Right ventricle myocardium superior (tissue), 1 donor: Measurements from ENCODE around the gene SATB2. TPM values are rescaled to one million over a fixed set of nuclear protein-coding genes. Genes with fewer than 3 reads are reported as not detected.

ENCODE experiments used
- ATAC-seq: fragments of 200-7000 bp; cut with Tn5 transposase; one replicate; pipeline ENCODE4 v1.9.1; 2020; ENCODE audit warnings: mild to moderate bottlenecking; ENCODE audit not compliant: poor library complexity
- DNase-seq: peaks from one replicate; pipeline ENCODE4 v3.0.0-alpha.2; 2020
- intact Hi-C: fragments of 100-400 bp; cut with DNase I; formaldehyde crosslinking; loops from one replicate; pipeline ENCODE4 v1.11.2; 2022
- total RNA-seq: library from RNA; stranded (reverse); fragmentation: NEBNext Ultra II Directional; extraction: Animal tissue kit (Norgen Biotek cat#: 25700); gene quantifications from one replicate; pipeline ENCODE4 v1.2.1, GENCODE V29; 2021
- donor health status: DM: no; HTN: yes; CAD: no; lungs with severe emphysema.

SATB2 gene
- total RNA-seq, 1 donor from 2014 or later, result 1.3 TPM

- no peak for DNase-seq
- intact Hi-C loops, result no loop called here
- ATAC-seq, result no peak
Measured at GRCh38 chr2:199467066-199467822, 9.5 kb upstream of the SATB2 start.

GRCh38 chr2:199466692-199467065 is 8.9 kb upstream of the SATB2 start:
- ATAC-seq, result no peak
- no peak for DNase-seq
- intact Hi-C loops, result no loop called here

- intact Hi-C loops, result no loop called here
- no peak for ATAC-seq
- DNase-seq, result no peak
Measured at GRCh38 chr2:199465988-199466691, 8.4 kb upstream of the SATB2 start.

DNA sequence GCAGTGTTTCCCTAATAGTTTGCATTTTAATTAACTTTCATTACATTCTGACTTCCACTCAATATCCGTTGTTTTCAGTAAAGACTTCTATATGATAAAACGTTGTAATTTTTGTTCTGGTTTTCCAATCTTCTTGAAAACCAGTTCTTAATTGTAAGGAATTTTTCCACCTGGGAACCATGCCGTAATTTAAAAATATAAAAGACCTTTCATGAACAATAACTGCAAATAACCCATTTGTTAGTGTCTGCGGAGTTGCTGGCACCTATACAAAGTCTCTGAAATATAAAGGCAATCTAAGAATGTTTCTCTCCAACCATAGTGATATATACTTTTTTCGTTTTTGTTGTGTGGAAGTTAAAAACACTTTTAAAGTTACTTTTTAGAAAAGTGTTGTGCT is 7.7 kb upstream of the SATB2 start:
- ATAC-seq, result no peak
- intact Hi-C loops, result no loop called here
- DNase-seq, result no peak

- no peak for DNase-seq
- intact Hi-C loops, result no loop called here
Measured at GRCh38 chr2:199464606-199465352, 7.0 kb upstream of the SATB2 start.

DNA sequence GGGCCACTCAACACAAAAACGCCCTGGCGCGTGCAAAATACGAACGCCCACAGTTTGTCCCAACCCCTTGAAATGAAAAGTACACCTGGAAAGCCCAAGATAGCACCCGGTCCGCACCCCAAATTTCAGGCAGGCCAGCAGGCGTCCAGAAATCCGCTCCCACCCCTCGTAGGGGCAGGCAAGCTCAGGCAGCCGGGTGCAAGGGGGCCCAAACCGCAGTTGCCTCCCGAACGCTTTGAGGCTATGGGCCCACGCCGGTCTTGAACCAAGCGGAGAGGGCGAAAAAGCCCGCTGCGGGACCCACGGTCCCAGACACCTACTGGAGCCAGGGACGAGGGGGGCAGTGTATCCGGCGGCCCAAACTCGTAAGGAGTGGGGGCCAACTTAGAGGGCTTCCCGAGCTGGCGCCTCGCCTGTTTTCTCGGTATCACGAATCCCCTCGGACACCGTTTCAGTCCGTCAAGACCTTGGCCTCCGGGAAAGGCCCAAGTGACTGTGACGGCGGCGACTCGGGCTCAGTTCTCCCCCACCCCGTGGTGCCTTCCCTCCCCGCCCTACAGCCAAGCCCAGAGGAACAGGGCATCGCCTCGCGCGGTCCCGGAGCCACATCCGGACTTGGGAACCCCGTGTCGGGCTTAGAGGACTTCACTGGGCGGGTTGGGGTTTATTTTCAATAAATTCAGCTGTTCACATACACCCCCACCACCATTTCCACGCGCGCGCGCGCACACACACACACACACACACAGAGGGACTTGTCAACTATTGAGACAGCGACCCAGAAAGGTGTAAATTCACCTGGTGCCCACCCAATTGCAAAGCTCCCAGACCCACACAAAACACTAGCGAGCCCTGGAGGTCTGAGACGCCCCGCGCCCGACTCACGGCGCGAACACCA is 6.2 kb upstream of the SATB2 start:
- intact Hi-C loops, result no loop called here
- no peak for ATAC-seq
- no peak for DNase-seq

More at GRCh38 chr2:199464606-199465352, 7.0 kb upstream of the SATB2 start:
- no peak for ATAC-seq

DNA sequence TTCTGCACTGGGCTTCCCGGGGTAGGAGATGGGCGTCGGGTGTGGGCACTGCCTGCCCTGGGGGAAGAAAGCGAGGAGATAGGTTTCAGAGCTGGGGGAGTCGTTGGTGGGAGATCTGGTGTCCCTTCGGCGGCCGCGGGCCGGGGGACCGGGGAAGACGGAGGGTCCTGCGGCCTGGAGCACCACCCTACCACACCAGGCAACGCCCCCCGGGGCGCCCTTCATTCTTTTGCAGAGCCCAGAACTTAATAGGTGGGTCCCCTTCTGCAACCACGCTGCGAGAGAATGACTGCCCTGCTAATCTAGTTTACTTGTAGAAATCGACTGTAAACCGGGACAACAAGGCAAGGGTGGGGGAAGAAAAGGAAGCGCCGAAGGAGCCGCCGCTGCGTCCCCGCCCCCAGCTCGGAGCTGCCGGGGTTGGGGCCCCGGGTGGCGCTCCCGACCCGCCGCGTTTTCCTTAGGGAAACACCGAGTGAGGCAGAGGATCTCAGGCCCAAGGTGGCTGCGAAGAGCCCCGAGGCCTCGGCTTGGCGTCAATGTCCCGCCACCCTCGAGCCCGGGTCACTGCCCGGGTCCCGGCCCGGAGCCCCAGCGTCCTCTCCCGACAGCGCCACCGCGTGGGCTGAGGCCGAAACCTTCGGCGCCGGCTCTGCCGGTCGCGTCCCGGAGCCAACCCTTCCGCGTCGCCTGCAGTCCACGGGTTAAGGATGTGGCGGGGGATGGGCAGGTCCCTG is 5.4 kb upstream of the SATB2 start:
- peak; percentile 45 for ATAC-seq

DNA sequence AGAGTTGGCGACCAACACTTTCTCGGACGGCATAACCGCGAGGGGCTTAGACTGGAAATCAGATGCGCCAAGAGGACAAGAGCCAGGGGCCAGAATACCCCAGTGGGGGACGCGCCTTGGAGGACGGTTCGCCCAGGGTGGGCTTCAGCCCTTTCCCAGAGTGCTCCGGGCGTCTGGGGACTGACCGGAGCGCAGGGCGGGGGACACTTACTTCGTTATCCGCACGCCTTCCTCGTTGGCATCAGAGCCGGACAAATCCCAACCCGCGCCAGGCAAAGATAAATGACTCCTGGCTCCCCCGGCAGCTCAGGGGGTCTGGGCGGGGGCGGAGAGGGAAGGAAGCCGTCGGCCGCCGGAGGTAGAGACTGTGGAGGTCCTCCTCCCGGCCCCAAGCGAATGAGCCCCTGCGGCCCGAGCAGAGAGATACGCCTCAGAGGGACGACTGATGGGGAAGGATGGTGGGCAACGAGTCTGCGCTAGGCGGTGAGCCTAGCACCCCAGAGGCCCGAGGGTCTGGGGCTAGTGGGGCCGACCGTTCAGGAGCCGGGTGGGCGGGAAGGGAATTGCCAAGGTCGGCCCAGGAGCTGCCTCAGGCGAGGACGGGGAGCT is 4.7 kb upstream of the SATB2 start:
- ATAC-seq (no peak), DNase-seq (no peak)
- intact Hi-C loops, result no loop called here

More for the DNA sequence above, 5.4 kb upstream of the SATB2 start:
- intact Hi-C loops, result no loop called here
- DNase-seq, result peak; percentile 82

DNA sequence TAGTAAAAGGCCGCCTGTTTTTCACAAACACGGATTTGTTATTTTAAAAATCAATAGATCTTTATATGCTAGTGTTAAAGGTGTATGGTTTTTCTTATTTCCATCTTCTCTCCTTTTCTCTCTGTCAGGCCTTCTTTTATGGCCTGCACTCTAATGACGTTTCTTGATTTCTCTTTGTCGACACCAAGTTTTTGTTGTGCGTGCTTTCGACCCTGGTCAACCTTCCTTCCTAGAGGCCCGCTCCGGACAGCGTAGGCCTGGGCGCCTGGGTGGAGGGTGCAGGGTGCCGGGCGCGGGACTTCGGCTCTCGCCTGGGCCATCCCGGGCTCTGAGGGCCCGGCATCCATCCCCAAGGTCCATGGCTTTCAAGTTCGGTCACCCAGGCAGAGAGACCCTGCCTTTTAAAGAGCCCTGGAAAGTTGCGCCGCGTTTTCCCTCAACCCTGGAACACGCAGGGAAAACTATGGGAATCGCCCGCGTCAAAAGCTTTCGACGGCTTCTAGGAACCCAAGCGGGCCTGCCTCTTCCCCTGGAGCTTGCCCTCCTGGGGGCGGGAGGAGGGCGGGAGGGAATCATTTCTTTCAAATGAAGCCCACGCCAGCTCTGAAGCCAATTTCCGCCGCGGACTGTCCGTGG is 4.1 kb upstream of the SATB2 start:
- DNase-seq (no peak), ATAC-seq (no peak)
- intact Hi-C loops, result no loop called here

DNA sequence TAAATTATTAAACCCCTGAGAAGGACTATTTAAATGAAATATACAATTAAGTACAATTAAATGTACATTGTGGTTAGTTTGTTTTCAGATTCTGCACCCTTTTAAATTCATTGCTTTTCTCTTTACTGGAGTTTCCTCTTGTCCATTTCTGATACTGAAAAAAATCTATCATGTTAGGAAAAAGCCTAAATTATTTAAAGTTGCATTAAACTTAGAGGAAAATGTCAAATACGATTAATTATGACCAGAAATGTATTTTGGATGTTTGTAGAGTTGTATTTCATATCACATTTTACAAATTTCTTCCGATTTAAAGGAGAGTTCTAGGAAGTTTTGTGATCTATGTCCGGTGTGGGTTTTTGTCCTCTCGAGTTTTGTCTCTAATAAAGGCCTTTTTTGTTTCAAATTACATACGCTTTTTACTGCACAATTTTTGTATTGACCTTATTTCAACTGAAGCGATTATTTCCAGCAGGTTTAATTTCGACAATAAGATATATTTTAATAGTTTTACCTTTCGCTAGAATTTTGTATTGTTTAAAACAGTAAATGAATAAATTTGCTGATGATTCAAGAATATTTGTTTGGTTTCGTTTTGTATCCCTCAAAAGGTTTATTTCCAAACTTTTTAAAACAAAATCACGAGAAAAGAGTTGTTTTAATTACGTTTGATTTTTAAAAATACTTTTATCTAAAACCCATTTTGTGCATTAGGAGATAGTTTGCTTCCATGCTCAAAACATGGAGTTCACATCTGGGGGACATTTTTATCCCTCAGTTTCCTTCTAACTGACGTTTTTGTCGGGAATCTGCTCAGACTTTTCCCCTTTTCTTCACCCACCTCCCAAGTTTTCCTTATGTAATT is 3.3 kb upstream of the SATB2 start:
- intact Hi-C loops, result no loop called here
- ATAC-seq (no peak), DNase-seq (no peak)

DNA sequence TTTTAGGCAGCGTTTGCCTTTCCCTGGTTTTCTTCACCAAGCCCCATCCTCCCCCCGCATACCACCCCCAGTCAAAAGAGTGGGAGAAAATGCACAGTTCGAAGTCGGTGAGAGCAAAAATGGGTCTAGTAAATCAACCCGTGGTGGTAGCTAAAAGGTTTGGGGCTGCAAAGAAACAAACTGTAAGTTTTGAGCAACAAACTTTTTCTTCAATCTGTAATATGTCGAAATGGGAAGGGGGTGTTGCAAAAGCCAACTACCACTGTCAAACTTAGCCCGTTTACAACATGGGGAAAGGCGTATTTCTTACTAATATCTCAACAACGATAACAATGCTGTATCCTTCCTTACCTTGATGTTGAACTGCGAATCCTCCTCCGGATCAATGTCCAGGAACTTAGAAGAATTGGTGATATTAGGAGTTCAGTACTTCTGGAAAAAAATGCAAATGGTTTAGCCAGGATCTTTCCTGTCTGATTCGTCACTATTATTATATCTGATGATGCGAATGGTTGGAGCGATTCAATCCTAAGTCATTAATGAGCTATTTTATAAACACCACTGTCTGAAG is 2.4 kb upstream of the SATB2 start:
- intact Hi-C loops, result no loop called here
- DNase-seq (no peak), ATAC-seq (no peak)

GRCh38 chr2:199459286-199460100 is 1.8 kb upstream of the SATB2 start:
- DNase-seq (peak; percentile 95), ATAC-seq (peak; percentile 93)
- intact Hi-C loops, result no loop called here

DNA sequence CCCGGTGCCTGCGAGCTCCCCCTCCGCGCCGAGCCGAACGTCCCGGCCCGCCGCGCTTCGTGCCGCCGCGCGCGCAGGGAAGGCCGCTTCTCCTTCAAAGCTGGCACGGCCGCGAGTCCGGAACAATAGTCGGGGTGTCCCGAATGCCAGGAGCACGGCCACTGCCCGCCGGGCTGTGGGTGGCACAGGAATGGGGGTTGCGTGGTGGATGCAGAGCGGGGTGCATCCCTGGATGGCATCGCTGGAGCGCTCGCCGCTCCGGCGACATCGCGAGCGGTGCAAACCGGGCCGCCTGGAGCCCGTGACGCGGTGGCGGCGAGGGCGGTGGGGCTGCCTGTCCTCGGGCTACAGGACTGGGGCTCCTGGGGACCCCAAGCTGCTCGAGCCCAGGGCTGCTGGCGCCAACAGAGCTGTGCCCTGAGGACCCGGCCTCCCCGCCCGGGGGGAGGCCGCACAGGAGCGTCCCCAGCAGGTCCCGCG is 1.1 kb upstream of the SATB2 start:
- ATAC-seq, result peak; percentile 69
- DNase-seq, result no peak
- intact Hi-C loops, result no loop called here

- DNase-seq, result peak; percentile 50
- ATAC-seq, result peak; percentile 27
- intact Hi-C loops, result no loop called here
Measured at GRCh38 chr2:199458009-199458805, 468 bp upstream of the SATB2 start.
